Nephron (organoid): ENCODE data around the gene PSORS1C1.

Experiments used
- H3K27ac Mint-ChIP-seq, 3 experiments: 2 replicates each; pipeline ENCODE4 v1.8.0; 2020; ENCODE audit warnings: mixed read lengths in 3 of 3, mild to moderate bottlenecking in 2 of 3, moderate library complexity in 1 of 3
- H3K27me3 Mint-ChIP-seq: 2 replicates; pipeline ENCODE4 v1.8.0; 2021; ENCODE audit warnings: low read depth, mild to moderate bottlenecking, moderate library complexity, mixed read lengths
- H3K36me3 Mint-ChIP-seq: 2 replicates; pipeline ENCODE4 v1.8.0; 2020; ENCODE audit warnings: low read depth, mixed read lengths
- H3K4me1 Mint-ChIP-seq: 2 replicates; pipeline ENCODE4 v1.8.0; 2020; ENCODE audit warnings: mixed read lengths
- H3K4me3 Mint-ChIP-seq, 3 experiments: 2 replicates each; pipeline ENCODE4 v1.8.0; 2020; ENCODE audit warnings: mild to moderate bottlenecking in 3 of 3, mixed read lengths in 3 of 3, moderate library complexity in 2 of 3
- H3K9me3 Mint-ChIP-seq: 2 replicates; pipeline ENCODE4 v1.8.0; 2020; ENCODE audit warnings: mixed read lengths
- TF ChIP-seq, protein P1 (sequence below), 3 experiments: fragments of 200-600 bp; sonication (generic); IDR thresholded peaks; one replicate each; pipeline ENCODE4 v1.5.0; 2021; ENCODE audit warnings: antibody characterized with exemption in 3 of 3; ENCODE audit not compliant: unreplicated experiment in 3 of 3

PSORS1C1 gene

DNA sequence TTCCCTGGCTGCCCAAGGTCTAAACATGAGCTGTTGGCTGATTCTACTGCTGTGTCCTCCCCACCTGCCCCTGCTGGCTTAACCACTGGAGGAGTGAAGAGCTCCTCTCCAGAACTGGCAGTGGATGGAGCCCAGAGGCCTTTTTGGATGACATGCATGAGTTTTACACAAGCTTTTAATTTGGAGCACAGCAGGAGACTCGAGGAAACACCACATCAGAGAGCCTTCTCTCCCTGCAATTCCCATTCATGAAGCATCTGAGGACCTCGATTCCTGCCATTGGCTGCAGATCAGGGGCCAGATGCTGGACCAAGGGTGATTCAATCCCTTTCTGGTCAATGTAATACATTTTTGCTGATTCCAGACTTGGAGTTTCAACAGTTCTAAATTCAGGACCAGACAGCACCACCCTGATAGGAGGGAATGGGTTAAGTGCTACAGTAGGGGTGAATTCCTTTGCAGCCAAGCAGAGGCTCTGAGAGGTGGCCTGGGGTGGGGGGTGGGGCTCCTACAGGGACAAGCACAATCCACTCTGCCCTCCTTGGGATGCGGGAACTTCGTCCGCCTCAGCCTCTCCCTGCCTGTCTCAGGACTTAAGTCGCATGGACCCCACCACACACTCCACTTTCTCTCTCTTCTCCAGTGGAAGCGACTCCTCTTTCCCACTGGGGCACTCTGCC, 599 bp upstream of the PSORS1C1 start:
- H3K27me3 Mint-ChIP-seq, result peaks cover 40% of the 10 kb centered on the region
- H3K36me3 Mint-ChIP-seq, result no peaks in the 10 kb centered on the region
- peak overlapping the region in 1 of 3 experiments; percentile 36 for H3K4me3 Mint-ChIP-seq
- TF ChIP-seq, protein P1, sequence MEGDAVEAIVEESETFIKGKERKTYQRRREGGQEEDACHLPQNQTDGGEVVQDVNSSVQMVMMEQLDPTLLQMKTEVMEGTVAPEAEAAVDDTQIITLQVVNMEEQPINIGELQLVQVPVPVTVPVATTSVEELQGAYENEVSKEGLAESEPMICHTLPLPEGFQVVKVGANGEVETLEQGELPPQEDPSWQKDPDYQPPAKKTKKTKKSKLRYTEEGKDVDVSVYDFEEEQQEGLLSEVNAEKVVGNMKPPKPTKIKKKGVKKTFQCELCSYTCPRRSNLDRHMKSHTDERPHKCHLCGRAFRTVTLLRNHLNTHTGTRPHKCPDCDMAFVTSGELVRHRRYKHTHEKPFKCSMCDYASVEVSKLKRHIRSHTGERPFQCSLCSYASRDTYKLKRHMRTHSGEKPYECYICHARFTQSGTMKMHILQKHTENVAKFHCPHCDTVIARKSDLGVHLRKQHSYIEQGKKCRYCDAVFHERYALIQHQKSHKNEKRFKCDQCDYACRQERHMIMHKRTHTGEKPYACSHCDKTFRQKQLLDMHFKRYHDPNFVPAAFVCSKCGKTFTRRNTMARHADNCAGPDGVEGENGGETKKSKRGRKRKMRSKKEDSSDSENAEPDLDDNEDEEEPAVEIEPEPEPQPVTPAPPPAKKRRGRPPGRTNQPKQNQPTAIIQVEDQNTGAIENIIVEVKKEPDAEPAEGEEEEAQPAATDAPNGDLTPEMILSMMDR (IDR thresholded peaks at IDR 0.05; ENCODE audit: unreplicated experiment in 3 of 3), result no peak
- H3K9me3 Mint-ChIP-seq, result no peaks in the 10 kb centered on the region
- peaks cover 46% of the 10 kb centered on the region for H3K4me1 Mint-ChIP-seq
- H3K27ac Mint-ChIP-seq, result peak overlapping the region in 2 of 3 experiments; percentile 87 to 93

- peaks cover 46% of the 10 kb centered on the region for H3K4me1 Mint-ChIP-seq
- peaks cover 28% of the 10 kb centered on the region for H3K27me3 Mint-ChIP-seq
- no peaks in the 10 kb centered on the region for H3K9me3 Mint-ChIP-seq
- no peaks in the 10 kb centered on the region for H3K36me3 Mint-ChIP-seq
- TF ChIP-seq, protein P1 (IDR thresholded peaks at IDR 0.05; ENCODE audit: unreplicated experiment in 3 of 3), result no peak
- no peak overlapping the region for H3K4me3 Mint-ChIP-seq
- peak overlapping the region in 2 of 3 experiments; percentile 87 to 93 for H3K27ac Mint-ChIP-seq
Measured at GRCh38 chr6:31114970-31115849, 610 bp downstream of the PSORS1C1 start.

DNA sequence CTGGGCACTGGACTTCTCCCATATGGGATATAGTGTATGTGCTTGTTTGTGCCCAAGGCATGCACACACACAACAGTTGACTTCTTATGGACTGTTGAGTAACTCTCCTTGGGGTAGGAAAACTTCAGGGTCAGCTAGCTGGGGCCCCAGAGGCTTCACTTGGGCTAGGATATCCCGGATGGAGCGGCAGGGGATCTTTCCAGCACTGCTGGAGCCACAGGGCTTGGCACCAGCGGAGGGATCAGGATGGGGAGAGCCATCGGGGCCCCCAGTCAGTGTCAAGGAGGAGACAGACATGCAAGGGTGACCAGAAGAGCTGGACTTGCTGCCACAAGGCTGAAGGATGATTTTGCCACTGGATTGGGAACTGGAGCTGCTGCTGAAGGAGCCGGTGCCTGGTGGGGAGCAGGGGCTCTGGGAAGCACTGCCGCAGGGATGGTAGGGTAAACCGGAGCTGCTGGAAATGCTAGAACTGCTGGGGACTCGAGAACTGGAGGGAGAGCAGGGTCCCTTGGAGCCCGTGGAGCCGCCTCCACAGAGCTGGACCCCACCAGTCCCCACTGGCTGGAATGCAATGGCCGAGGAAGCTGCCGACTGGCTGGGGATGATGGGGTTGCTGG, 1.5 kb downstream of the PSORS1C1 start:
- Mint-ChIP-seq H3K4me3 (no peak overlapping the region), H3K9me3 (no peaks in the 10 kb centered on the region), H3K4me1 (peaks cover 46% of the 10 kb centered on the region), H3K36me3 (no peaks in the 10 kb centered on the region), H3K27ac (peak overlapping the region in 1 of 3 experiments; percentile 93), H3K27me3 (peaks cover 19% of the 10 kb centered on the region)
- TF ChIP-seq, protein P1 (IDR thresholded peaks at IDR 0.05; ENCODE audit: unreplicated experiment in 3 of 3), result no peak

- TF ChIP-seq, protein P1 (IDR thresholded peaks at IDR 0.05; ENCODE audit: unreplicated experiment in 3 of 3), result no peak
- Mint-ChIP-seq H3K27me3 (peaks cover 18% of the 10 kb centered on the region), H3K4me3 (peak overlapping the region in 1 of 3 experiments; percentile 65), H3K36me3 (no peaks in the 10 kb centered on the region), H3K27ac (peak overlapping the region in 2 of 3 experiments; percentile 54 to 73), H3K4me1 (peaks cover 49% of the 10 kb centered on the region), H3K9me3 (no peaks in the 10 kb centered on the region)
Measured at GRCh38 chr6:31116661-31117385, 2.2 kb downstream of the PSORS1C1 start.

DNA sequence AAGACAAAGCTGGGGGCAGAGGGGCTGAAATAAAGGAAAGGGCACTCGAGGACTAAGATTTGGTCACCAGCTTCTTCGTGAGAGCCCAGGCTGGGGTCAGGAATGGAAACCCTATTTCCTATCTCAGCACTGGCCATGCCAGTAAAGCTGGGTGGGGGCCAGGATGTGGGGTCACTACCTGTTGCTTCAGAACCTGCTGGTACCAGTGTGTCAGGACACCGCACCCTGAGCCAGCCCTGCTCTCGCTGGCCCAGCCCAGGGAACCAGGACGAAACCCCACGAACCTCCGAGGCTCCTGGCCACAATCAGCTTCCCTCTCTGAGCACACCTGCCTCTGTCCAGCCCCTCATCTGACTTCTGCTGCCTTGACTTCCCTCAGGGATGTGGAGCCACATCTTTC, 3.6 kb downstream of the PSORS1C1 start:
- peaks cover 47% of the 10 kb centered on the region for H3K4me1 Mint-ChIP-seq
- H3K4me3 Mint-ChIP-seq, result no peak overlapping the region
- H3K27me3 Mint-ChIP-seq, result peaks cover 12% of the 10 kb centered on the region
- H3K27ac Mint-ChIP-seq, result peak overlapping the region in 1 of 3 experiments; percentile 44
- TF ChIP-seq, protein P1 (IDR thresholded peaks at IDR 0.05; ENCODE audit: unreplicated experiment in 3 of 3), result no peak
- H3K36me3 Mint-ChIP-seq, result no peaks in the 10 kb centered on the region
- H3K9me3 Mint-ChIP-seq, result no peaks in the 10 kb centered on the region
